ENCODE results near the gene PLCL1.

The PLCL1 gene

GRCh38 chr2:197862246-197862955 is 58.0 kb downstream of the PLCL1 start:
- Histone ChIP-seq H3K27me3 (ENCODE audit: low read depth, low read length) (no peaks in the 10 kb centered on the region), H3K4me3 (ENCODE audit: low read depth in 1 of 2, low read length in 2 of 2) (no peak overlapping the region), H3K9me3 (ENCODE audit: control insufficient read depth in 1 of 2, low read length in 2 of 2) (peaks cover 0 to 9% of the 10 kb centered on the region in 2 donors), H3K4me1 (ENCODE audit: control insufficient read depth in 1 of 2, insufficient read depth in 2 of 2, low read length in 2 of 2) (no peaks in the 10 kb centered on the region), H3K27ac (ENCODE audit: low read length) (no peak overlapping the region), H3K36me3 (ENCODE audit: control insufficient read depth in 1 of 2, insufficient read depth in 2 of 2, low read length in 2 of 2) (no peaks in the 10 kb centered on the region)

GRCh38 chr2:197863744-197864143 is 59.4 kb downstream of the PLCL1 start:
- Histone ChIP-seq H3K27ac (ENCODE audit: low read length) (no peak overlapping the region), H3K9me3 (ENCODE audit: control insufficient read depth in 1 of 2, low read length in 2 of 2) (peaks cover 0 to 3% of the 10 kb centered on the region in 2 donors), H3K36me3 (ENCODE audit: control insufficient read depth in 1 of 2, insufficient read depth in 2 of 2, low read length in 2 of 2) (no peaks in the 10 kb centered on the region), H3K4me1 (ENCODE audit: control insufficient read depth in 1 of 2, insufficient read depth in 2 of 2, low read length in 2 of 2) (no peaks in the 10 kb centered on the region), H3K4me3 (ENCODE audit: low read depth in 1 of 2, low read length in 2 of 2) (no peak overlapping the region), H3K27me3 (ENCODE audit: low read depth, low read length) (no peaks in the 10 kb centered on the region)

- no peaks in the 10 kb centered on the region for H3K9me3 ChIP-seq (ENCODE audit: control insufficient read depth in 1 of 2, low read length in 2 of 2)
- no peaks in the 10 kb centered on the region for H3K27me3 ChIP-seq (ENCODE audit: low read depth, low read length)
- no peak overlapping the region for H3K27ac ChIP-seq (ENCODE audit: low read length)
- no peaks in the 10 kb centered on the region for H3K36me3 ChIP-seq (ENCODE audit: control insufficient read depth in 1 of 2, insufficient read depth in 2 of 2, low read length in 2 of 2)
- H3K4me1 ChIP-seq (ENCODE audit: control insufficient read depth in 1 of 2, insufficient read depth in 2 of 2, low read length in 2 of 2): no peaks in the 10 kb centered on the region
- no peak overlapping the region for H3K4me3 ChIP-seq (ENCODE audit: low read depth in 1 of 2, low read length in 2 of 2)
Observed at GRCh38 chr2:197866455-197866854, 62.1 kb downstream of the PLCL1 start.

DNA sequence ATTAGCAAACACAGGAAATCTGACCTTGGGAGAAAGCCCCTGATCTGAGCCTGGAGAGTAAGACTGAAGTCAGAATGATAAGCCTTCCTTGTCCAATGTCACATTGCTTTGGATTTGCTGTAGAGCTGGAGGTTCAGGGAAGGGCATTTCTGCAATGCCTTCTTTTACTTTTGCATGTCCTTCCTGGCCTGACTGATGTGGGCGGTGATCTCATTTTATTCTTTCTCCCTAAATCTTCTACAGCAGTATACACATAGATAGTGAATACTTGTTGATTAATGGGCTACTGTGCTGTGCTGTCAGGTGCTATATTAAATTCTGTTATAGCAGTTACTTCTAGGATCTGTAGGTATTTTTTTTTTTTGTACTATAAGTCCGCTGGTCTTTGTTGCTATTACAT is 62.6 kb downstream of the PLCL1 start:
- no peaks in the 10 kb centered on the region for H3K4me1 ChIP-seq (ENCODE audit: control insufficient read depth in 1 of 2, insufficient read depth in 2 of 2, low read length in 2 of 2)
- H3K27me3 ChIP-seq (ENCODE audit: low read depth, low read length): no peaks in the 10 kb centered on the region
- H3K36me3 ChIP-seq (ENCODE audit: control insufficient read depth in 1 of 2, insufficient read depth in 2 of 2, low read length in 2 of 2): no peaks in the 10 kb centered on the region
- H3K27ac ChIP-seq (ENCODE audit: low read length): no peak overlapping the region
- no peaks in the 10 kb centered on the region for H3K9me3 ChIP-seq (ENCODE audit: control insufficient read depth in 1 of 2, low read length in 2 of 2)
- H3K4me3 ChIP-seq (ENCODE audit: low read depth in 1 of 2, low read length in 2 of 2): no peak overlapping the region

DNA sequence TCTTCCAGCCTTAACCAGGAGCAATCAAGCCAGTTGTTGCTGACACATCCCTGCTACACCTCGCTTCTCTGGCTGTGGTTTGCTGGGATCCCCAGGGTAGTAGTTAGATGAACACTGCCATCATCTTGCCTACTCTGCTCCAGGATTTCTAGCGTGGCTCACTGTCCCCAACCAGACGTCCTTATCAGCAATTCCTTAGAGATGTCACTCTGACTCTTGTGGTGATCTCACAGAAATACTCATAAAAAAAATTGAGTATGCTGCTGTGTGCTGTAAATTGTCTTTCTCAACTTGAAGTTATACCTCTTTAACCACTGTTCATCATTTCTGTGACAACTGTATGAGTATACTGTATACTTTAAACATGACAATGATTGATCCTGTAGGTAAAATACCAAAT is 63.2 kb downstream of the PLCL1 start:
- Histone ChIP-seq H3K27ac (ENCODE audit: low read length) (no peak overlapping the region), H3K4me1 (ENCODE audit: control insufficient read depth in 1 of 2, insufficient read depth in 2 of 2, low read length in 2 of 2) (no peaks in the 10 kb centered on the region), H3K36me3 (ENCODE audit: control insufficient read depth in 1 of 2, insufficient read depth in 2 of 2, low read length in 2 of 2) (no peaks in the 10 kb centered on the region), H3K27me3 (ENCODE audit: low read depth, low read length) (no peaks in the 10 kb centered on the region), H3K4me3 (ENCODE audit: low read depth in 1 of 2, low read length in 2 of 2) (no peak overlapping the region), H3K9me3 (ENCODE audit: control insufficient read depth in 1 of 2, low read length in 2 of 2) (no peaks in the 10 kb centered on the region)

DNA sequence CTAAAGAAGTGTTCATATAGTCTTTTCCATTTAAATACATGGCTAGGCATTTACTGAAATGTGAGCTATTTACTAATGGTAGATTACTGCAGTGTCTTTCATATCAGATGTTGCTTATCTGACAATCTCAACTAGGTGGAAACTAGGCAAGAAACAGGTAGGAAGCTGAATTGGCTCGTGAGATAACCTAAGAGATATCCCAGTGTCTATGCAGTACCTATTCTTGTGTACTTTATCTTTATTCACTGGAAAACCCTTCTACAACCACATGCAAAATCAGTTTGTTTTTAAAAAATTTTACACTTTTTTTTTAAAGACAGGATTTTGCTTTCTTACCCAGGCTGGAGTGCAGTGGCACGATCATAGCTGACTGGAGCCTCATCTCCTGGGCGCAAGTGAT is 63.8 kb downstream of the PLCL1 start:
- H3K4me1 ChIP-seq (ENCODE audit: control insufficient read depth in 1 of 2, insufficient read depth in 2 of 2, low read length in 2 of 2): no peaks in the 10 kb centered on the region
- no peak overlapping the region for H3K27ac ChIP-seq (ENCODE audit: low read length)

GRCh38 chr2:197869041-197869440 is 64.6 kb downstream of the PLCL1 start:
- Histone ChIP-seq H3K4me1 (ENCODE audit: control insufficient read depth in 1 of 2, insufficient read depth in 2 of 2, low read length in 2 of 2) (no peaks in the 10 kb centered on the region), H3K4me3 (ENCODE audit: low read depth in 1 of 2, low read length in 2 of 2) (no peak overlapping the region), H3K27ac (ENCODE audit: low read length) (no peak overlapping the region), H3K27me3 (ENCODE audit: low read depth, low read length) (no peaks in the 10 kb centered on the region), H3K36me3 (ENCODE audit: control insufficient read depth in 1 of 2, insufficient read depth in 2 of 2, low read length in 2 of 2) (no peaks in the 10 kb centered on the region), H3K9me3 (ENCODE audit: control insufficient read depth in 1 of 2, low read length in 2 of 2) (no peaks in the 10 kb centered on the region)

More for the DNA sequence above, 63.8 kb downstream of the PLCL1 start:
- Histone ChIP-seq H3K4me3 (ENCODE audit: low read depth in 1 of 2, low read length in 2 of 2) (no peak overlapping the region), H3K9me3 (ENCODE audit: control insufficient read depth in 1 of 2, low read length in 2 of 2) (no peaks in the 10 kb centered on the region), H3K27me3 (ENCODE audit: low read depth, low read length) (no peaks in the 10 kb centered on the region), H3K36me3 (ENCODE audit: control insufficient read depth in 1 of 2, insufficient read depth in 2 of 2, low read length in 2 of 2) (no peaks in the 10 kb centered on the region)

- Histone ChIP-seq H3K27ac (ENCODE audit: low read length) (no peak overlapping the region), H3K9me3 (ENCODE audit: control insufficient read depth in 1 of 2, low read length in 2 of 2) (no peaks in the 10 kb centered on the region), H3K27me3 (ENCODE audit: low read depth, low read length) (no peaks in the 10 kb centered on the region), H3K36me3 (ENCODE audit: control insufficient read depth in 1 of 2, insufficient read depth in 2 of 2, low read length in 2 of 2) (no peaks in the 10 kb centered on the region), H3K4me3 (ENCODE audit: low read depth in 1 of 2, low read length in 2 of 2) (no peak overlapping the region), H3K4me1 (ENCODE audit: control insufficient read depth in 1 of 2, insufficient read depth in 2 of 2, low read length in 2 of 2) (no peaks in the 10 kb centered on the region)
Observed at GRCh38 chr2:197869501-197870111, 65.2 kb downstream of the PLCL1 start.

DNA sequence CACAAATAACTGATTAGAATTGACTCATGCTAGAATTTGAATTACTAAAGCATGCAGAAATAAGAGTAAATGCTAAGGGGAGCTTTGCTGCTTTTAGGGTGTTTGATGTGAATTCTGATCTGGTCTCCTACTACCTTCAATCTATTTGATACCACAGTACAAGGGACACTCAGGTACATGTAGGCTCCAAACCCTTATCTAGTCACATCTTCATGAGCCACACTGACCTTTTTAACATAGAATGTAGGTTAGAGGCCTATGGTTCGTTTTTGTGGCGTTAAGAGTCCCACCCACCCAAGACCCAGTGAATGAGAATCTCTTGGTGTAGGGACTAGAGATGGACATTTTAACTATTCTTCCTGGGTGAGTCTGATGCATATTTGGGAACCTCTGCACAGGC is 65.7 kb downstream of the PLCL1 start:
- no peaks in the 10 kb centered on the region for H3K4me1 ChIP-seq (ENCODE audit: control insufficient read depth in 1 of 2, insufficient read depth in 2 of 2, low read length in 2 of 2)
- no peaks in the 10 kb centered on the region for H3K9me3 ChIP-seq (ENCODE audit: control insufficient read depth in 1 of 2, low read length in 2 of 2)
- no peaks in the 10 kb centered on the region for H3K27me3 ChIP-seq (ENCODE audit: low read depth, low read length)
- no peaks in the 10 kb centered on the region for H3K36me3 ChIP-seq (ENCODE audit: control insufficient read depth in 1 of 2, insufficient read depth in 2 of 2, low read length in 2 of 2)
- no peak overlapping the region for H3K4me3 ChIP-seq (ENCODE audit: low read depth in 1 of 2, low read length in 2 of 2)
- H3K27ac ChIP-seq (ENCODE audit: low read length): no peak overlapping the region

- Histone ChIP-seq H3K4me1 (ENCODE audit: control insufficient read depth in 1 of 2, insufficient read depth in 2 of 2, low read length in 2 of 2) (no peaks in the 10 kb centered on the region), H3K27me3 (ENCODE audit: low read depth, low read length) (no peaks in the 10 kb centered on the region)
Observed at GRCh38 chr2:197871780-197872456, 67.5 kb downstream of the PLCL1 start.

DNA sequence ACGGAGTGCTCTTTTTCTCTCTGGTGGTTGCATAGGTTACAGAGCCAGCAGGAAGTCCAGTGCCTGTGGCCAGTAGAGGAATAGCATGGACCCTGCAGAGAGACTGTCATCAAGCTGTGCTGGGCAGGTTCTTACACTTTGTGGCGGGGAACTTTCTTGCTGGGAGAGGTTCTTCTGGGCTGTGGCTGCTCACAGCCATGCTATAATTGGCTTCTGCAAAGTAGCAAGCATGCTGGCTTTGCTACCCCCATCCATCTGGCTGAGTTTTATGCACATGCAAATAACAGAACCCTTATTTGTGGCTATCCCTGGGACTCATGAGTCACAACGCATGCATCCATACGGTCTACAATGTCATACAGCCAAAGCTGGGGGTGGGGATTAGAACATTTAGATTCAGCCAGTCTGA is 68.9 kb downstream of the PLCL1 start:
- H3K36me3 ChIP-seq (ENCODE audit: control insufficient read depth in 1 of 2, insufficient read depth in 2 of 2, low read length in 2 of 2): no peaks in the 10 kb centered on the region
- H3K27ac ChIP-seq (ENCODE audit: low read length): no peak overlapping the region
- H3K4me1 ChIP-seq (ENCODE audit: control insufficient read depth in 1 of 2, insufficient read depth in 2 of 2, low read length in 2 of 2): no peaks in the 10 kb centered on the region
- no peaks in the 10 kb centered on the region for H3K27me3 ChIP-seq (ENCODE audit: low read depth, low read length)
- H3K9me3 ChIP-seq (ENCODE audit: control insufficient read depth in 1 of 2, low read length in 2 of 2): no peaks in the 10 kb centered on the region
- no peak overlapping the region for H3K4me3 ChIP-seq (ENCODE audit: low read depth in 1 of 2, low read length in 2 of 2)

More at GRCh38 chr2:197871780-197872456, 67.5 kb downstream of the PLCL1 start:
- Histone ChIP-seq H3K9me3 (ENCODE audit: control insufficient read depth in 1 of 2, low read length in 2 of 2) (no peaks in the 10 kb centered on the region), H3K4me3 (ENCODE audit: low read depth in 1 of 2, low read length in 2 of 2) (no peak overlapping the region), H3K27ac (ENCODE audit: low read length) (no peak overlapping the region), H3K36me3 (ENCODE audit: control insufficient read depth in 1 of 2, insufficient read depth in 2 of 2, low read length in 2 of 2) (no peaks in the 10 kb centered on the region)
